ENCODE data around the gene SLC1A4. TPM values are rescaled to one million over a fixed set of nuclear protein-coding genes. Genes with fewer than 3 reads are reported as not detected.
"Not testable (repeated sequence)": the region's sequence is repeated elsewhere in the genome, so short reads cannot be mapped to it uniquely, and the experiment has no call there.

The SLC1A4 gene
- total and polyA plus RNA-seq, 5 donors from 2014 or later = 8.1 to 22.1 (median 14.3) TPM

GRCh38 chr2:64969086-64969485, 20.1 kb upstream of the SLC1A4 start:
- H3K27ac ChIP-seq (ENCODE audit: insufficient read depth, low read length, poor library complexity, severe bottlenecking); H3K36me3 ChIP-seq (ENCODE audit: control insufficient read depth, insufficient read depth, low read length); H3K9me3 Mint-ChIP-seq; H3K4me3 Mint-ChIP-seq; ATAC-seq (ENCODE audit: low read depth in 2 of 2); H3K4me1 Mint-ChIP-seq; DNase-seq; H3K4me3 ChIP-seq (ENCODE audit: low read depth, low read length); H3K27me3 Mint-ChIP-seq; H3K4me1 ChIP-seq (ENCODE audit: control insufficient read depth, insufficient read depth, low read length, poor library complexity, severe bottlenecking); H3K27ac Mint-ChIP-seq; H3K9me3 ChIP-seq (ENCODE audit: control insufficient read depth in 2 of 2, low read length in 2 of 2); H3K36me3 Mint-ChIP-seq; H3K27me3 ChIP-seq (ENCODE audit: control insufficient read depth, insufficient read depth, low read length): not testable (repeated sequence)

DNA sequence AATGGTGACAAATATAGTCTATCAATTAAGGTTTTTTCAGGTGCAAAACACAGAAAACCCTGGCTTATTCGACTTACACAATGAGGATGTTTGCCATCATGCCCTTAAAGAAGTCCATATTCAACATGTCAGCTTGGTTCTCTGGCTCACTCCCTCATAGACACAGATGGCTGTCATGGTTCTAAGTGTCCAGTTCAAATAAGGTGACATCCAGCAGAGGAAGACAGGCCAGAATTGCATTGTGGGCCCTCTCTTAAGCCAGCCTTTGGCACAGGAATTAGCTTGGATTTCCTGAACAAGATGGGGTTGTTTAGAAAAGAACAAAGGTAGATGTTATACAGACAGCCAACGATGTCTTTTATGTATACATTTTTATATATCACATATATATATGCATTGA, 18.7 kb upstream of the SLC1A4 start:
- H3K27ac Mint-ChIP-seq = no peak overlapping the region
- ATAC-seq (ENCODE audit: low read depth in 2 of 2) = no peak
- no peak overlapping the region for H3K4me3 Mint-ChIP-seq

GRCh38 chr2:64972426-64972825, 16.8 kb upstream of the SLC1A4 start:
- no peak overlapping the region for H3K4me3 Mint-ChIP-seq
- H3K4me1 ChIP-seq (ENCODE audit: control insufficient read depth, insufficient read depth, low read length, poor library complexity, severe bottlenecking) = no peaks in the 10 kb centered on the region
- DNase-seq (no peak), ATAC-seq (ENCODE audit: low read depth in 2 of 2) (no peak)
- no peak overlapping the region for H3K27ac Mint-ChIP-seq
- H3K27me3 Mint-ChIP-seq = no peaks in the 10 kb centered on the region
- H3K4me1 Mint-ChIP-seq = peaks cover 0 to 5% (median 1%) of the 10 kb centered on the region in 4 donors
- no peaks in the 10 kb centered on the region for H3K36me3 ChIP-seq (ENCODE audit: control insufficient read depth, insufficient read depth, low read length)
- peaks cover 4% of the 10 kb centered on the region for H3K36me3 Mint-ChIP-seq
- H3K27me3 ChIP-seq (ENCODE audit: control insufficient read depth, insufficient read depth, low read length) = no peaks in the 10 kb centered on the region
- H3K9me3 ChIP-seq (ENCODE audit: control insufficient read depth in 2 of 2, low read length in 2 of 2) = no peaks in the 10 kb centered on the region
- H3K9me3 Mint-ChIP-seq = no peaks in the 10 kb centered on the region
- no peak overlapping the region for H3K27ac ChIP-seq (ENCODE audit: insufficient read depth, low read length, poor library complexity, severe bottlenecking)
- no peak overlapping the region for H3K4me3 ChIP-seq (ENCODE audit: low read depth, low read length)

More for the DNA sequence above, 18.7 kb upstream of the SLC1A4 start:
- Mint-ChIP-seq H3K4me1 (no peaks in the 10 kb centered on the region), H3K36me3 (peaks cover 4% of the 10 kb centered on the region), H3K9me3 (no peaks in the 10 kb centered on the region), H3K27me3 (no peaks in the 10 kb centered on the region)
- H3K4me1 ChIP-seq (ENCODE audit: control insufficient read depth, insufficient read depth, low read length, poor library complexity, severe bottlenecking) = no peaks in the 10 kb centered on the region
- H3K9me3 ChIP-seq (ENCODE audit: control insufficient read depth in 2 of 2, low read length in 2 of 2) = no peaks in the 10 kb centered on the region
- no peaks in the 10 kb centered on the region for H3K36me3 ChIP-seq (ENCODE audit: control insufficient read depth, insufficient read depth, low read length)
- DNase-seq = no peak
- no peak overlapping the region for H3K27ac ChIP-seq (ENCODE audit: insufficient read depth, low read length, poor library complexity, severe bottlenecking)
- no peak overlapping the region for H3K4me3 ChIP-seq (ENCODE audit: low read depth, low read length)
- no peaks in the 10 kb centered on the region for H3K27me3 ChIP-seq (ENCODE audit: control insufficient read depth, insufficient read depth, low read length)

GRCh38 chr2:64972876-64973275, 16.3 kb upstream of the SLC1A4 start:
- Mint-ChIP-seq H3K4me3 (no peak overlapping the region), H3K9me3 (no peaks in the 10 kb centered on the region), H3K36me3 (peaks cover 4% of the 10 kb centered on the region), H3K27me3 (no peaks in the 10 kb centered on the region), H3K27ac (no peak overlapping the region), H3K4me1 (peaks cover 0 to 7% (median 4%) of the 10 kb centered on the region in 4 donors)
- no peak for ATAC-seq (ENCODE audit: low read depth in 2 of 2)
- H3K9me3 ChIP-seq (ENCODE audit: control insufficient read depth in 2 of 2, low read length in 2 of 2) = no peaks in the 10 kb centered on the region
- H3K36me3 ChIP-seq (ENCODE audit: control insufficient read depth, insufficient read depth, low read length) = no peaks in the 10 kb centered on the region
- no peaks in the 10 kb centered on the region for H3K27me3 ChIP-seq (ENCODE audit: control insufficient read depth, insufficient read depth, low read length)
- no peak overlapping the region for H3K4me3 ChIP-seq (ENCODE audit: low read depth, low read length)
- H3K27ac ChIP-seq (ENCODE audit: insufficient read depth, low read length, poor library complexity, severe bottlenecking) = no peak overlapping the region
- no peak for DNase-seq
- H3K4me1 ChIP-seq (ENCODE audit: control insufficient read depth, insufficient read depth, low read length, poor library complexity, severe bottlenecking) = no peaks in the 10 kb centered on the region

GRCh38 chr2:64975232-64975821, 13.9 kb upstream of the SLC1A4 start:
- H3K4me1 Mint-ChIP-seq = peaks cover 4 to 7% (median 5%) of the 10 kb centered on the region in 4 donors
- ATAC-seq (ENCODE audit: low read depth in 2 of 2) (no peak), DNase-seq (no peak)
- H3K36me3 Mint-ChIP-seq = no peaks in the 10 kb centered on the region
- H3K27ac ChIP-seq (ENCODE audit: insufficient read depth, low read length, poor library complexity, severe bottlenecking) = no peak overlapping the region
- H3K4me1 ChIP-seq (ENCODE audit: control insufficient read depth, insufficient read depth, low read length, poor library complexity, severe bottlenecking) = no peaks in the 10 kb centered on the region
- no peak overlapping the region for H3K4me3 ChIP-seq (ENCODE audit: low read depth, low read length)
- H3K9me3 Mint-ChIP-seq = no peaks in the 10 kb centered on the region
- no peaks in the 10 kb centered on the region for H3K36me3 ChIP-seq (ENCODE audit: control insufficient read depth, insufficient read depth, low read length)
- H3K27me3 Mint-ChIP-seq = no peaks in the 10 kb centered on the region
- H3K9me3 ChIP-seq (ENCODE audit: control insufficient read depth in 2 of 2, low read length in 2 of 2) = no peaks in the 10 kb centered on the region
- no peak overlapping the region for H3K4me3 Mint-ChIP-seq
- H3K27ac Mint-ChIP-seq = no peak overlapping the region
- H3K27me3 ChIP-seq (ENCODE audit: control insufficient read depth, insufficient read depth, low read length) = no peaks in the 10 kb centered on the region

DNA sequence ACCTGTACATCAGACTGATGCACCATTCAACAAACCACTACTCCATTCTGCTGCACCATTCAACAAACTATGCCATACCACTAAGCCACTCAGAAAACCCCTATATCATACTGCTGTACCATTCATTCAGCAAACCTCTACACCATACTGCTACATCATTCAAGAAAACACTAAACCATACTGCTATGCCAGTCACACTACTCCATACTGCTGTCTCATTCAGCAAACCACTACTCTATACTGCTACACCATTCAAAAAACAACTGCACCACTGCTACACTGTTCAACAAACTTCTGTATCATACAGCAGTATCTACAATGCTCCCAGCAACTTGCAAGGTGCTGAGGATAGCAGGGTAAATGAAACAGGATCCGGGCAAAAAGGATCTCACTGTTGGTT, 12.9 kb upstream of the SLC1A4 start:
- DNase-seq = no peak
- no peak overlapping the region for H3K4me3 Mint-ChIP-seq
- H3K36me3 ChIP-seq (ENCODE audit: control insufficient read depth, insufficient read depth, low read length) = no peaks in the 10 kb centered on the region
- no peaks in the 10 kb centered on the region for H3K36me3 Mint-ChIP-seq
- no peak overlapping the region for H3K4me3 ChIP-seq (ENCODE audit: low read depth, low read length)
- peaks cover 4 to 7% (median 5%) of the 10 kb centered on the region in 4 donors for H3K4me1 Mint-ChIP-seq
- no peaks in the 10 kb centered on the region for H3K4me1 ChIP-seq (ENCODE audit: control insufficient read depth, insufficient read depth, low read length, poor library complexity, severe bottlenecking)
- no peaks in the 10 kb centered on the region for H3K9me3 Mint-ChIP-seq
- H3K27ac ChIP-seq (ENCODE audit: insufficient read depth, low read length, poor library complexity, severe bottlenecking) = no peak overlapping the region
- H3K9me3 ChIP-seq (ENCODE audit: control insufficient read depth in 2 of 2, low read length in 2 of 2) = no peaks in the 10 kb centered on the region
- no peaks in the 10 kb centered on the region for H3K27me3 Mint-ChIP-seq
- H3K27me3 ChIP-seq (ENCODE audit: control insufficient read depth, insufficient read depth, low read length) = no peaks in the 10 kb centered on the region
- no peak for ATAC-seq (ENCODE audit: low read depth in 2 of 2)
- no peak overlapping the region for H3K27ac Mint-ChIP-seq

DNA sequence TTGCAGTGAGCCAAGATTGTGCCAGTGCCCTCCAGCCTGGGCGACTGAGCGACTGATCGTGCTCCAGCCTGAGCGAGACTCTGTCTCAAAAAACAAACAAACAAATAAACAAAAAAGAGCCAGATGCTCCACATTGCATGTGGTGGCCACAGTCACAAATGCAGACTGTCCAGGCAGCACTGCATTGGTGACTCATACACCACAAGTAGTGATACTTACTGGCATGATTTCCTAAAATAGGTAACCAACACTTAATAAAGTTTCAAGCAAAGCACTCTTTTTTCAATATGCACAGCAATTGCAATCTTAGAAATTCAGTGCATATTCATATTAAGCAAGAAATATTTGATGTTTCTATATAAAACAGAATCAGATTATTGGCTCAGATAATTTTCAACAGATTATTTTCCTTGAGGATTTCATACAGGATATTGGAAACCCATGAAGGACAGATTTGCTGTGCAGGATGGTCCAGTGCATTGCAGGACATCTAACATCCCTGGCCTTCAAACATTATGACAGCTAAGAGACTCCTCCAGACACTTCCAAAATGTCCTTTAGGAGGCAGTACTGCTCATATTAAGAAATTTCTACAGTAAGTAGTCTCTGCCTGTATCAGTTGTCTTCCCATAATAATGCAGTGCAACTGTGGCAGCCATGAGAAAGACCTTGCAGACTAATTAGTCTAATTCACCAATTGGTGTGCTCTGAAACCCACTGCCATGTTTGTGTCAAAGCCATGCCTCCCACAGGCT, 10.5 kb upstream of the SLC1A4 start:
- H3K4me1 Mint-ChIP-seq = peaks cover 9 to 20% (median 16%) of the 10 kb centered on the region in 4 donors
- Histone ChIP-seq H3K27ac (ENCODE audit: insufficient read depth, low read length, poor library complexity, severe bottlenecking) (no peak overlapping the region), H3K4me1 (ENCODE audit: control insufficient read depth, insufficient read depth, low read length, poor library complexity, severe bottlenecking) (no peaks in the 10 kb centered on the region), H3K36me3 (ENCODE audit: control insufficient read depth, insufficient read depth, low read length) (no peaks in the 10 kb centered on the region), H3K4me3 (ENCODE audit: low read depth, low read length) (no peak overlapping the region), H3K27me3 (ENCODE audit: control insufficient read depth, insufficient read depth, low read length) (no peaks in the 10 kb centered on the region), H3K9me3 (ENCODE audit: control insufficient read depth in 2 of 2, low read length in 2 of 2) (no peaks in the 10 kb centered on the region)
- no peak overlapping the region for H3K27ac Mint-ChIP-seq
- peak in 1 of 2 donors; percentile 34 for ATAC-seq (ENCODE audit: low read depth in 2 of 2)
- no peaks in the 10 kb centered on the region for H3K36me3 Mint-ChIP-seq
- H3K9me3 Mint-ChIP-seq = no peaks in the 10 kb centered on the region
- no peaks in the 10 kb centered on the region for H3K27me3 Mint-ChIP-seq
- DNase-seq = peak in 1 of 3 donors; percentile 40
- H3K4me3 Mint-ChIP-seq = no peak overlapping the region

GRCh38 chr2:64979744-64980143, 9.5 kb upstream of the SLC1A4 start:
- H3K27me3 Mint-ChIP-seq = no peaks in the 10 kb centered on the region
- H3K27ac Mint-ChIP-seq = no peak overlapping the region
- no peak overlapping the region for H3K4me3 ChIP-seq (ENCODE audit: low read depth, low read length)
- no peaks in the 10 kb centered on the region for H3K9me3 ChIP-seq (ENCODE audit: control insufficient read depth in 2 of 2, low read length in 2 of 2)
- H3K36me3 Mint-ChIP-seq = no peaks in the 10 kb centered on the region
- ATAC-seq (ENCODE audit: low read depth in 2 of 2) = no peak
- DNase-seq = no peak
- no peak overlapping the region for H3K4me3 Mint-ChIP-seq
- no peaks in the 10 kb centered on the region for H3K27me3 ChIP-seq (ENCODE audit: control insufficient read depth, insufficient read depth, low read length)
- peaks cover 9 to 20% (median 18%) of the 10 kb centered on the region in 4 donors for H3K4me1 Mint-ChIP-seq
- H3K27ac ChIP-seq (ENCODE audit: insufficient read depth, low read length, poor library complexity, severe bottlenecking) = no peak overlapping the region
- H3K9me3 Mint-ChIP-seq = no peaks in the 10 kb centered on the region
- no peaks in the 10 kb centered on the region for H3K4me1 ChIP-seq (ENCODE audit: control insufficient read depth, insufficient read depth, low read length, poor library complexity, severe bottlenecking)
- no peaks in the 10 kb centered on the region for H3K36me3 ChIP-seq (ENCODE audit: control insufficient read depth, insufficient read depth, low read length)
